Islet precursor cell (in vitro differentiated cells): ENCODE data around the gene SORCS2.

Experiments used
- DNase-seq: peaks from one replicate; pipeline ENCODE4 v3.0.0-alpha.2; 2018

The SORCS2 gene

GRCh38 chr4:7763788-7764187, 571.5 kb downstream of the SORCS2 start:
- peak; percentile 89 for DNase-seq

GRCh38 chr4:7764466-7764865, 572.1 kb downstream of the SORCS2 start:
- DNase-seq, result no peak

GRCh38 chr4:7765666-7766065, 573.3 kb downstream of the SORCS2 start:
- no peak for DNase-seq

- DNase-seq, result no peak
Measured at GRCh38 chr4:7766086-7766485, 573.7 kb downstream of the SORCS2 start.

GRCh38 chr4:7766661-7767345, 574.5 kb downstream of the SORCS2 start:
- DNase-seq, result no peak

- no peak for DNase-seq
Measured at GRCh38 chr4:7767526-7767925, 575.2 kb downstream of the SORCS2 start.

GRCh38 chr4:7767966-7768365, 575.6 kb downstream of the SORCS2 start:
- DNase-seq, result no peak

- no peak for DNase-seq
Measured at GRCh38 chr4:7768736-7769135, 576.4 kb downstream of the SORCS2 start.

- DNase-seq, result no peak
Measured at GRCh38 chr4:7769396-7770223, 577.3 kb downstream of the SORCS2 start.

GRCh38 chr4:7770224-7771050, 578.1 kb downstream of the SORCS2 start:
- no peak for DNase-seq

- no peak for DNase-seq
Measured at GRCh38 chr4:7771056-7771455, 578.7 kb downstream of the SORCS2 start.

- DNase-seq, result no peak
Measured at GRCh38 chr4:7771541-7772507, 579.5 kb downstream of the SORCS2 start.

- DNase-seq, result no peak
Measured at GRCh38 chr4:7772711-7773385, 580.5 kb downstream of the SORCS2 start.

GRCh38 chr4:7773401-7774180, 581.3 kb downstream of the SORCS2 start:
- no peak for DNase-seq

GRCh38 chr4:7774301-7775294, 582.3 kb downstream of the SORCS2 start:
- DNase-seq, result no peak

GRCh38 chr4:7775396-7775795, 583.1 kb downstream of the SORCS2 start:
- DNase-seq, result no peak

- DNase-seq, result no peak
Measured at GRCh38 chr4:7777017-7777710, 584.8 kb downstream of the SORCS2 start.

GRCh38 chr4:7777871-7778509, 585.7 kb downstream of the SORCS2 start:
- DNase-seq, result no peak
